K562 treated with DMSO at 1 percent for 24 hours (cell line): Measurements from ENCODE around the gene SINHCAF. TPM values are rescaled to one million over a fixed set of nuclear protein-coding genes. Genes with fewer than 3 reads are reported as not detected.

Experiments
- total RNA-seq: library from RNA; unstranded; fragments of 300-600 nt; gene quantifications from 2 replicates; pipeline ENCODE4 v1.2.3, GENCODE V29; 2022; ENCODE audit warnings: low read depth; ENCODE audit not compliant: insufficient read depth

The SINHCAF gene, protein sequence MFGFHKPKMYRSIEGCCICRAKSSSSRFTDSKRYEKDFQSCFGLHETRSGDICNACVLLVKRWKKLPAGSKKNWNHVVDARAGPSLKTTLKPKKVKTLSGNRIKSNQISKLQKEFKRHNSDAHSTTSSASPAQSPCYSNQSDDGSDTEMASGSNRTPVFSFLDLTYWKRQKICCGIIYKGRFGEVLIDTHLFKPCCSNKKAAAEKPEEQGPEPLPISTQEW
- total RNA-seq: 19.7 and 20.8 TPM in 2 replicates

DNA sequence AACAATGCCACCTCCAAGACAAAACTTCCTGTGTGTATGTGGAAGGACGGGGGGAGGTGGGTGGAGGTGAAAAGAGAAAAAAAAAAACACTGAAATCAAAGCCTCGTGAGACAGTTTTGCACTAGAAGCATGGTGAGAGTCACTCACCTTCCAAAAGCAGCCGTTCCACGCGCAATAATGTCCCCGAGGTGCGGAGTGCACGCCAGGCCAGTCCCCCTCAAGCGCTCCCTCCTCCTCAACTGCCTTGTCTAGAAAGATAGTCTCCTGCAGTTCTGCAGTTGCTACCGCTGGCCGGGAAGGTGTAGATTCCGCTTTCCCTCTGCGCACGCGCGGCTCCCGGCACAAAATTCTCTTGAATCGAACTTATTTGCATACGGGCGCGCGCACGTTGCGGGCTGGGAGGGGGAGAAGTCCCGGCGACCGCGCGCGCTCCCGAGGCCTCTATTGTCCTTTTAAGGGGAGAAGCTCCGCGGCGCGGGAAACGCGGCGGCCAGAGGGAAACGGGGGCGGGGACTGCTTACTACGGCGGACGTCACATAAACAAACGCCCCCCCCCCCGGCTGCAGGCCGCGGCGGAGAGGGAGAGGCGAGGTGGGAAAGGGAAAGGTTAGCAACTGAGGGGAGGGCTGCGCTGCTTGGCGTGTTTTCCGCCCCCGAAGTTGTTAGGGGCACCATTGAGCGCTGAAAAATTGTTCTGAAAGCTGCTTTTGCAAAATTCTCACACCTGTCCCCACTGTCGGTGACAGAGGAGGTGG lies at the start of gene SINHCAF:
Gene SINHCAF (minus strand): TSS at position 274 of the 755 bp plus-strand sequence. CDS start 27,946 bp downstream, outside the sequence.

